HCT116 (cell line): ENCODE results near the gene OSTM1. TPM values are rescaled to one million over a fixed set of nuclear protein-coding genes. Genes with fewer than 3 reads are reported as not detected.

ENCODE experiments used
- ATAC-seq: fragments of 200-7000 bp; cut with Tn5 transposase; 2 replicates; pipeline ENCODE4 v1.9.1; 2020; ENCODE audit warnings: mild to moderate bottlenecking, moderate library complexity
- BruUV-seq: library from RNA; stranded (reverse); fragments of 400-500 nt; replicated peaks from 2 replicates; lab custom pipeline; 2021; lab: Mats Ljungman, UMichigan
- CTCF ChIA-PET: fragments of 300-600 bp; sonication (Branson Sonifier 250); formaldehyde crosslinking; loops from one replicate; lab custom pipeline; 2021; ENCODE audit warnings: antibody characterized with exemption; lab: Charles Lee
- POLR2A ChIA-PET: fragments of 300-600, 350-600 bp; sonication (Branson Sonifier 250); formaldehyde crosslinking; loops from one replicate; lab custom pipeline; 2021; ENCODE audit warnings: antibody characterized with exemption; lab: Charles Lee
- RAD21 ChIA-PET, 2 experiments: fragments of 300-600 bp; sonication (Branson Sonifier 250); formaldehyde crosslinking; loops; one replicate each; lab custom pipeline; 2023; ENCODE audit warnings: low total read pairs in 2 of 2; ENCODE audit not compliant: uncharacterized antibody in 2 of 2, unreplicated experiment in 2 of 2, low non-redundant PET in 1 of 2; lab: Charles Lee
- DNase-seq: peaks from one replicate; pipeline ENCODE4 v3.0.0-alpha.2; 2010; ENCODE audit warnings: low read depth, low spot score
- H2AFZ ChIP-seq: fragments of 200-600 bp; shearing (Covaris generic), sonication (generic); 2 replicates; pipeline ENCODE4 v1.6.1; 2017; ENCODE audit warnings: low read depth, mixed run types, mixed read lengths, antibody characterized with exemption, low read length; ENCODE audit not compliant: poor library complexity, severe bottlenecking
- H3K27ac ChIP-seq: 2 replicates; pipeline ENCODE4 v1.5.1; 2012; ENCODE audit warnings: low read depth, low read length
- H3K27me3 ChIP-seq: fragments of 200-600 bp; sonication (generic); 2 replicates; pipeline ENCODE4 v1.6.1; 2016; ENCODE audit warnings: mixed run types, low read length, mixed read lengths; ENCODE audit not compliant: insufficient read depth
- H3K36me3 ChIP-seq, 2 experiments: fragments of 200-500 bp in 1 of 2; fragments of 200-600 bp in 1 of 2; sonication (Bioruptor generic) in 1 of 2; sonication (generic) in 1 of 2; 2 replicates each; pipeline versions ENCODE4 v1.5.1 to v1.6.1; 2014 to 2016; ENCODE audit warnings: low read length in 2 of 2, inconsistent platforms in 1 of 2, mixed read lengths in 1 of 2, mixed run types in 1 of 2; ENCODE audit not compliant: insufficient read depth in 2 of 2, control insufficient read depth in 1 of 2
- H3K4me1 ChIP-seq, 2 experiments: fragments of 200-600 bp in 1 of 2; sonication (generic) in 1 of 2; 2 replicates each; pipeline versions ENCODE4 v1.5.1 to v1.6.1; 2012 to 2017; ENCODE audit warnings: low read length in 2 of 2, inconsistent platforms in 1 of 2, mild to moderate bottlenecking in 1 of 2, mixed read lengths in 1 of 2, mixed run types in 1 of 2, moderate library complexity in 1 of 2; ENCODE audit not compliant: insufficient read depth in 2 of 2, control insufficient read depth in 1 of 2
- H3K4me2 ChIP-seq: fragments of 200-600 bp; sonication (generic); 2 replicates; pipeline ENCODE4 v1.6.1; 2017; ENCODE audit warnings: mixed run types, low read length, mixed read lengths
- H3K4me3 ChIP-seq, 2 experiments: fragments of 200-600 bp in 1 of 2; sonication (generic) in 1 of 2; replicated peaks in 1 of 2; 2 replicates each; pipeline ENCODE4 v1.5.1; 2011 to 2016; ENCODE audit warnings: low read length in 2 of 2, control low read depth in 1 of 2, low read depth in 1 of 2, mild to moderate bottlenecking in 1 of 2, mixed read lengths in 1 of 2, mixed run types in 1 of 2
- H3K79me2 ChIP-seq: fragments of 200-600 bp; sonication (generic); 2 replicates; pipeline ENCODE4 v1.6.1; 2017; ENCODE audit warnings: mild to moderate bottlenecking, mixed run types, low read length, moderate library complexity, mixed read lengths; ENCODE audit not compliant: insufficient read depth
- H3K9ac ChIP-seq: fragments of 200-600 bp; sonication (generic); 2 replicates; pipeline ENCODE4 v1.6.1; 2016; ENCODE audit warnings: low read length, mixed read lengths
- H3K9me2 ChIP-seq: fragments of 200-600 bp; sonication (generic), shearing (Covaris generic); 2 replicates; pipeline ENCODE4 v1.6.1; 2017; ENCODE audit warnings: mixed run types, mild to moderate bottlenecking, moderate library complexity; ENCODE audit not compliant: insufficient read depth
- H3K9me3 ChIP-seq, 2 experiments: fragments of 200-500 bp in 1 of 2; fragments of 200-600 bp in 1 of 2; sonication (Bioruptor generic) in 1 of 2; sonication (generic) in 1 of 2; 2 replicates each; pipeline ENCODE4 v1.6.1; 2014 to 2017; ENCODE audit warnings: low read length in 2 of 2, mixed read lengths in 2 of 2, inconsistent platforms in 1 of 2, low read depth in 1 of 2, mild to moderate bottlenecking in 1 of 2, mixed run types in 1 of 2, moderate library complexity in 1 of 2; ENCODE audit not compliant: control insufficient read depth in 1 of 2, insufficient read depth in 1 of 2
- H4K20me1 ChIP-seq: fragments of 200-600 bp; sonication (generic), shearing (Covaris generic); 2 replicates; pipeline ENCODE4 v1.6.1; 2017; ENCODE audit warnings: mixed run types, mild to moderate bottlenecking, moderate library complexity; ENCODE audit not compliant: insufficient read depth
- ELF1 ChIP-seq: IDR thresholded peaks from 2 replicates; pipeline ENCODE4 v1.6.1; 2012; ENCODE audit warnings: low read depth, borderline replicate concordance
- EZH2 ChIP-seq: fragments of 200-600 bp; sonication (generic); IDR thresholded peaks from 2 replicates; pipeline ENCODE4 v1.6.1; 2017; ENCODE audit warnings: antibody characterized with exemption, mixed run types
- EZH2phosphoT487 ChIP-seq: fragments of 200-600 bp; IDR thresholded peaks from 2 replicates; pipeline ENCODE4 v1.6.1; 2018; ENCODE audit warnings: antibody characterized with exemption, borderline replicate concordance
- JUND ChIP-seq: IDR thresholded peaks from 2 replicates; pipeline ENCODE4 v1.6.1; 2012
- MAX ChIP-seq: IDR thresholded peaks from 2 replicates; pipeline ENCODE4 v1.6.1; 2012
- POLR2AphosphoS5 ChIP-seq: IDR thresholded peaks from 2 replicates; pipeline ENCODE4 v1.6.1; 2011; ENCODE audit warnings: mild to moderate bottlenecking, low read depth, low read length, moderate library complexity
- RAD21 ChIP-seq: IDR thresholded peaks from 2 replicates; pipeline ENCODE4 v1.6.1; 2012; ENCODE audit warnings: low read depth, mild to moderate bottlenecking
- SIN3A ChIP-seq: IDR thresholded peaks from 2 replicates; pipeline ENCODE4 v1.6.1; 2012; ENCODE audit warnings: low read depth
- SP1 ChIP-seq: IDR thresholded peaks from 2 replicates; pipeline ENCODE4 v1.6.1; 2012; ENCODE audit warnings: low read depth
- SRF ChIP-seq: IDR thresholded peaks from 2 replicates; pipeline ENCODE4 v1.6.1; 2012; ENCODE audit warnings: low read depth
- YY1 ChIP-seq: IDR thresholded peaks from 2 replicates; pipeline ENCODE4 v1.6.1; 2011; ENCODE audit warnings: low read length, low read depth, moderate library complexity, mild to moderate bottlenecking; ENCODE audit not compliant: insufficient replicate concordance; ENCODE audit errors: extremely low read depth
- intact Hi-C: fragments of 100-400 bp; cut with micrococcal nuclease; formaldehyde crosslinking; loops from 2 replicates; pipeline ENCODE4 v1.10.0; 2022
- total RNA-seq: library from RNA; stranded (reverse); gene quantifications from one replicate; pipeline ENCODE4 v1.2.1, GENCODE V29; 2021; ENCODE audit not compliant: unreplicated experiment
- TF ChIP-seq, protein P1 (sequence below): IDR thresholded peaks from 2 replicates; pipeline ENCODE4 v1.6.1; 2011; ENCODE audit warnings: mild to moderate bottlenecking, low read length, moderate library complexity; ENCODE audit not compliant: insufficient replicate concordance; ENCODE audit errors: extremely low read depth

Gene OSTM1
- total RNA-seq, 1 experiment from 2014 or later: 11.2 TPM

GRCh38 chr6:108106261-108106660 is 31.7 kb upstream of the OSTM1 start:
- POLR2A ChIA-PET: no interaction called here
- CTCF ChIA-PET: no interaction called here
- no peak overlapping the region for H3K4me2 ChIP-seq
- intact Hi-C loops: loop anchor here (10.0 kb wide), 1 partner anchor 969 kb away; no protein-coding TSS in a partner anchor
- no peak overlapping the region for H2AFZ ChIP-seq
- no peak for TF ChIP-seq YY1
- no peak for TF ChIP-seq RAD21
- no peak for TF ChIP-seq EZH2
- TF ChIP-seq SIN3A: no peak
- TF ChIP-seq POLR2AphosphoS5: no peak
- no peak for TF ChIP-seq SP1
- no peak for TF ChIP-seq ELF1
- TF ChIP-seq MAX: no peak
- TF ChIP-seq JUND: no peak
- TF ChIP-seq EZH2phosphoT487: no peak
- TF ChIP-seq, protein P1, sequence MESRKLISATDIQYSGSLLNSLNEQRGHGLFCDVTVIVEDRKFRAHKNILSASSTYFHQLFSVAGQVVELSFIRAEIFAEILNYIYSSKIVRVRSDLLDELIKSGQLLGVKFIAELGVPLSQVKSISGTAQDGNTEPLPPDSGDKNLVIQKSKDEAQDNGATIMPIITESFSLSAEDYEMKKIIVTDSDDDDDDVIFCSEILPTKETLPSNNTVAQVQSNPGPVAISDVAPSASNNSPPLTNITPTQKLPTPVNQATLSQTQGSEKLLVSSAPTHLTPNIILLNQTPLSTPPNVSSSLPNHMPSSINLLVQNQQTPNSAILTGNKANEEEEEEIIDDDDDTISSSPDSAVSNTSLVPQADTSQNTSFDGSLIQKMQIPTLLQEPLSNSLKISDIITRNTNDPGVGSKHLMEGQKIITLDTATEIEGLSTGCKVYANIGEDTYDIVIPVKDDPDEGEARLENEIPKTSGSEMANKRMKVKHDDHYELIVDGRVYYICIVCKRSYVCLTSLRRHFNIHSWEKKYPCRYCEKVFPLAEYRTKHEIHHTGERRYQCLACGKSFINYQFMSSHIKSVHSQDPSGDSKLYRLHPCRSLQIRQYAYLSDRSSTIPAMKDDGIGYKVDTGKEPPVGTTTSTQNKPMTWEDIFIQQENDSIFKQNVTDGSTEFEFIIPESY: no peak
- TF ChIP-seq SRF: no peak
- no peak overlapping the region for H3K9ac ChIP-seq
- H3K36me3 ChIP-seq: no peaks in the 10 kb centered on the region
- RAD21 ChIA-PET: no interaction called here
- no peak overlapping the region for H3K4me3 ChIP-seq
- no peak overlapping the region for H3K27ac ChIP-seq
- no peaks in the 10 kb centered on the region for H3K79me2 ChIP-seq
- no peaks in the 10 kb centered on the region for H4K20me1 ChIP-seq
- no peaks in the 10 kb centered on the region for H3K27me3 ChIP-seq
- ATAC-seq (no peak), DNase-seq (no peak)
- H3K4me1 ChIP-seq: peaks cover 0 to 5% of the 10 kb centered on the region in 2 experiments; a peak in 2 of 4 replicates
- BruUV-seq: no TSS peak
- H3K9me3 ChIP-seq: no peaks in the 10 kb centered on the region
- no peaks in the 10 kb centered on the region for H3K9me2 ChIP-seq
